ENCODE data around the gene VPS26B. TPM values are rescaled to one million over a fixed set of nuclear protein-coding genes. Genes with fewer than 3 reads are reported as not detected.

VPS26B gene
- total and polyA plus RNA-seq, 5 experiments from 2014 or later, result 47.8 to 70.1 (median 62.5) TPM

GRCh38 chr11:134215836-134216235 is 8.6 kb upstream of the VPS26B start:
- H3K27ac Mint-ChIP-seq, result no peak overlapping the region
- H3K27me3 Mint-ChIP-seq, result no peaks in the 10 kb centered on the region
- H3K9me3 Mint-ChIP-seq, result no peaks in the 10 kb centered on the region
- peaks cover 19 to 28% (median 23%) of the 10 kb centered on the region in 4 donors for H3K4me1 Mint-ChIP-seq
- no peak overlapping the region for H3K4me3 Mint-ChIP-seq
- peaks cover 9 to 86% (median 18%) of the 10 kb centered on the region in 3 donors for H3K36me3 Mint-ChIP-seq
- DNase-seq (no peak), ATAC-seq (no peak)
- POLR2A ChIA-PET, result no interaction called here

GRCh38 chr11:134216816-134217215 is 7.7 kb upstream of the VPS26B start:
- H3K4me1 Mint-ChIP-seq, result peaks cover 17 to 25% (median 20%) of the 10 kb centered on the region in 4 donors
- no peak for ATAC-seq
- H3K36me3 Mint-ChIP-seq, result peaks cover 5 to 76% (median 14%) of the 10 kb centered on the region in 3 donors
- no peaks in the 10 kb centered on the region for H3K27me3 Mint-ChIP-seq
- H3K9me3 Mint-ChIP-seq, result no peaks in the 10 kb centered on the region
- POLR2A ChIA-PET, result no interaction called here
- DNase-seq, result no peak
- H3K4me3 Mint-ChIP-seq, result no peak overlapping the region
- H3K27ac Mint-ChIP-seq, result no peak overlapping the region

GRCh38 chr11:134223121-134223520 is 1.4 kb upstream of the VPS26B start:
- Mint-ChIP-seq H3K4me3 (peak overlapping the region; percentile 91 to 98 (median 96)), H3K27ac (peak overlapping the region; percentile 37 to 98 (median 88)), H3K27me3 (no peaks in the 10 kb centered on the region), H3K9me3 (no peaks in the 10 kb centered on the region), H3K4me1 (peaks cover 49 to 59% (median 56%) of the 10 kb centered on the region in 4 donors), H3K36me3 (peaks cover 0 to 21% (median 6%) of the 10 kb centered on the region in 3 donors)
- POLR2A ChIA-PET, result interaction anchor here (1.2 to 7.8 kb wide), 8 partner anchors 11 to 186 kb away, joined by 4 to 115 read pairs (median 10); partner anchors contain the start of genes ACAD8, GLB1L3, JAM3 and THYN1
- DNase-seq (peak in 2 of 10 donors; percentile 0 to 2), ATAC-seq (no peak)

GRCh38 chr11:134224710-134225664 is 516 bp downstream of the VPS26B start:
- peak; percentile 15 for ATAC-seq
- peaks cover 52 to 70% (median 67%) of the 10 kb centered on the region in 4 donors for H3K4me1 Mint-ChIP-seq
- no peaks in the 10 kb centered on the region for H3K27me3 Mint-ChIP-seq

GRCh38 chr11:134226806-134227325 is 2.4 kb downstream of the VPS26B start:
- Mint-ChIP-seq H3K36me3 (peaks cover 0 to 7% (median 1%) of the 10 kb centered on the region in 3 donors), H3K27me3 (no peaks in the 10 kb centered on the region), H3K4me1 (peaks cover 55 to 87% (median 79%) of the 10 kb centered on the region in 4 donors), H3K9me3 (no peaks in the 10 kb centered on the region), H3K27ac (peak overlapping the region; percentile 25 to 88 (median 61)), H3K4me3 (peak overlapping the region; percentile 67 to 98 (median 93))
- POLR2A ChIA-PET, result interaction anchor here (1.2 to 7.8 kb wide), 2 partner anchors 24 to 192 kb away, joined by 3 to 115 read pairs; partner anchors contain the start of genes ACAD8 and THYN1
- ATAC-seq, result no peak
- no peak for DNase-seq

More at GRCh38 chr11:134224710-134225664, 516 bp downstream of the VPS26B start:
- H3K36me3 Mint-ChIP-seq, result peaks cover 0 to 9% (median 3%) of the 10 kb centered on the region in 3 donors
- DNase-seq, result peak in 9 of 10 donors; percentile 34 to 76 (median 50)
- peak overlapping the region; percentile 78 to 96 (median 92) for H3K27ac Mint-ChIP-seq
- H3K4me3 Mint-ChIP-seq, result peak overlapping the region; percentile 88 to 98 (median 95)
- no peaks in the 10 kb centered on the region for H3K9me3 Mint-ChIP-seq
- POLR2A ChIA-PET, result interaction anchor here (0.7 to 7.8 kb wide), 23 partner anchors 10 to 297 kb away, joined by 3 to 115 read pairs (median 4); partner anchors contain the start of genes ACAD8, GLB1L3, IGSF9B and JAM3

GRCh38 chr11:134228625-134229024 is 4.2 kb downstream of the VPS26B start:
- Mint-ChIP-seq H3K27ac (peak overlapping the region in 5 of 10 donors; percentile 27 to 57 (median 43)), H3K4me3 (peak overlapping the region; percentile 2 to 98 (median 51)), H3K36me3 (peaks cover 0 to 10% (median 1%) of the 10 kb centered on the region in 3 donors), H3K9me3 (no peaks in the 10 kb centered on the region), H3K4me1 (peaks cover 48 to 90% (median 76%) of the 10 kb centered on the region in 4 donors), H3K27me3 (no peaks in the 10 kb centered on the region)
- peak in 1 of 2 donors; percentile 8 for ATAC-seq
- peak in 7 of 10 donors; percentile 7 to 43 (median 25) for DNase-seq
- POLR2A ChIA-PET, result interaction anchor here (0.6 to 7.8 kb wide), 3 partner anchors 22 to 107 kb away, joined by 3 to 115 read pairs (median 4); partner anchors contain the start of genes ACAD8 and THYN1

- Mint-ChIP-seq H3K9me3 (no peaks in the 10 kb centered on the region), H3K4me1 (peaks cover 48 to 88% (median 74%) of the 10 kb centered on the region in 4 donors), H3K36me3 (peaks cover 0 to 10% (median 0%) of the 10 kb centered on the region in 3 donors), H3K4me3 (peak overlapping the region; percentile 12 to 98 (median 61)), H3K27me3 (no peaks in the 10 kb centered on the region), H3K27ac (peak overlapping the region in 8 of 10 donors; percentile 27 to 84 (median 56))
- ATAC-seq (no peak), DNase-seq (no peak)
- POLR2A ChIA-PET, result interaction anchor here (0.6 to 7.8 kb wide), 2 partner anchors 22 to 45 kb away, joined by 4 to 115 read pairs; partner anchors contain the start of genes ACAD8 and THYN1
Measured at GRCh38 chr11:134229126-134229790, 4.8 kb downstream of the VPS26B start.

- peaks cover 48 to 85% (median 74%) of the 10 kb centered on the region in 4 donors for H3K4me1 Mint-ChIP-seq
- peak overlapping the region in 7 of 10 donors; percentile 29 to 98 (median 64) for H3K4me3 Mint-ChIP-seq
- POLR2A ChIA-PET, result interaction anchor here (7.8 kb wide), 1 partner anchor 20 kb away, joined by 115 read pairs; the partner anchor contains the start of genes ACAD8 and THYN1
- ATAC-seq (no peak), DNase-seq (no peak)
- peaks cover 0 to 18% (median 0%) of the 10 kb centered on the region in 3 donors for H3K36me3 Mint-ChIP-seq
- H3K27ac Mint-ChIP-seq, result peak overlapping the region in 9 of 10 donors; percentile 17 to 84 (median 54)
- H3K9me3 Mint-ChIP-seq, result no peaks in the 10 kb centered on the region
- H3K27me3 Mint-ChIP-seq, result no peaks in the 10 kb centered on the region
Measured at GRCh38 chr11:134230339-134230738, 5.9 kb downstream of the VPS26B start.

- DNase-seq (no peak), ATAC-seq (no peak)
- Mint-ChIP-seq H3K4me3 (peak overlapping the region in 2 of 10 donors; percentile 19 to 36), H3K36me3 (peaks cover 0 to 36% (median 4%) of the 10 kb centered on the region in 3 donors), H3K4me1 (peaks cover 36 to 68% (median 57%) of the 10 kb centered on the region in 4 donors), H3K27me3 (no peaks in the 10 kb centered on the region), H3K27ac (peak overlapping the region in 4 of 10 donors; percentile 19 to 69 (median 61)), H3K9me3 (no peaks in the 10 kb centered on the region)
- POLR2A ChIA-PET, result interaction anchor here (1.9 kb wide), 1 partner anchor 21 kb away, joined by 4 read pairs; the partner anchor contains the start of genes ACAD8 and THYN1
Measured at GRCh38 chr11:134231958-134232659, 7.6 kb downstream of the VPS26B start.

GRCh38 chr11:134233729-134234179 is 9.3 kb downstream of the VPS26B start:
- Mint-ChIP-seq H3K27me3 (no peaks in the 10 kb centered on the region), H3K9me3 (no peaks in the 10 kb centered on the region), H3K4me1 (peaks cover 30 to 51% (median 42%) of the 10 kb centered on the region in 4 donors), H3K4me3 (no peak overlapping the region), H3K27ac (peak overlapping the region in 2 of 10 donors; percentile 15 to 43), H3K36me3 (peaks cover 0 to 48% (median 4%) of the 10 kb centered on the region in 3 donors)
- ATAC-seq (no peak), DNase-seq (no peak)
- POLR2A ChIA-PET, result interaction anchor here (1.1 to 1.9 kb wide), 3 partner anchors 9 to 20 kb away, joined by 3 to 9 read pairs (median 4); partner anchors contain the start of genes ACAD8, THYN1 and VPS26B

GRCh38 chr11:134235399-134235798 is 10.9 kb downstream of the VPS26B start:
- peaks cover 0 to 58% (median 4%) of the 10 kb centered on the region in 3 donors for H3K36me3 Mint-ChIP-seq
- no peaks in the 10 kb centered on the region for H3K27me3 Mint-ChIP-seq
- H3K9me3 Mint-ChIP-seq, result no peaks in the 10 kb centered on the region
- DNase-seq (no peak), ATAC-seq (no peak)
- H3K4me1 Mint-ChIP-seq, result peaks cover 17 to 36% (median 26%) of the 10 kb centered on the region in 4 donors
- H3K4me3 Mint-ChIP-seq, result no peak overlapping the region
- POLR2A ChIA-PET, result interaction anchor here (1.7 kb wide), 1 partner anchor 10 kb away, joined by 9 read pairs; the partner anchor contains the start of gene VPS26B
- peak overlapping the region in 1 of 10 donors; percentile 75 for H3K27ac Mint-ChIP-seq

All from naive thymus-derived CD8-positive, alpha-beta T cell (primary cell).